Endothelial cell of umbilical vein (primary cell): ENCODE results near the gene CELA2B. TPM values are rescaled to one million over a fixed set of nuclear protein-coding genes. Genes with fewer than 3 reads are reported as not detected.

Experiments
- BruUV-seq: library from RNA; stranded (reverse); fragments of 400-500 nt; replicated peaks from 2 replicates; lab custom pipeline; 2021; lab: Mats Ljungman, UMichigan
- CTCF ChIA-PET: fragments of 300-600, 350-600 bp; sonication (Branson Sonifier 250); formaldehyde crosslinking; loops from one replicate; lab custom pipeline; 2021; ENCODE audit warnings: antibody characterized with exemption, inconsistent platforms; lab: Charles Lee
- POLR2A ChIA-PET: fragments of 300-600, 350-600 bp; sonication (Branson Sonifier 250); formaldehyde crosslinking; loops from one replicate; lab custom pipeline; 2021; ENCODE audit warnings: antibody characterized with exemption, inconsistent platforms; lab: Charles Lee
- DNase-seq: peaks from one replicate; pipeline ENCODE4 v3.0.0-alpha.2; 2011; ENCODE audit warnings: low read depth, low spot score
- FAIRE-seq: peaks from 2 replicates; lab custom pipeline; 2011; peaks lifted over from hg19 to GRCh38; lab: Jason Lieb, UNC
- H2AFZ ChIP-seq: 2 replicates; pipeline ENCODE4 v1.6.0; 2012; ENCODE audit warnings: low read depth, low read length, control low read depth, inconsistent platforms
- H3K27ac ChIP-seq: 2 replicates; pipeline ENCODE4 v1.5.1; 2011; ENCODE audit warnings: low read depth, mild to moderate bottlenecking, control low read depth, low read length, moderate library complexity; ENCODE audit not compliant: insufficient read depth
- H3K27me3 ChIP-seq, 2 experiments: 2 replicates each; pipeline versions ENCODE4 v1.6.0 to v1.6.1; 2011; ENCODE audit warnings: low read length in 2 of 2, mixed read lengths in 1 of 2; ENCODE audit not compliant: control insufficient read depth in 2 of 2, insufficient read depth in 2 of 2
- H3K36me3 ChIP-seq, 2 experiments: 2 replicates in 1 of 2; 3 replicates in 1 of 2; pipeline ENCODE4 v1.5.1; 2011; ENCODE audit warnings: low read length in 2 of 2, mild to moderate bottlenecking in 1 of 2, moderate library complexity in 1 of 2; ENCODE audit not compliant: control insufficient read depth in 2 of 2, insufficient read depth in 2 of 2; ENCODE audit errors: extremely low read depth in 1 of 2
- H3K4me1 ChIP-seq: 3 replicates; pipeline ENCODE4 v1.5.1; 2011; ENCODE audit warnings: mild to moderate bottlenecking, low read length; ENCODE audit not compliant: control insufficient read depth, insufficient read depth; ENCODE audit errors: extremely low read depth
- H3K4me2 ChIP-seq: 2 replicates; pipeline ENCODE4 v1.6.1; 2011; ENCODE audit warnings: low read length, control low read depth, mixed read lengths; ENCODE audit not compliant: insufficient read depth
- H3K4me3 ChIP-seq, 3 experiments: fragments of 200-600 bp in 1 of 3; sonication (generic), shearing (Covaris generic) in 1 of 3; replicated peaks in 1 of 3; 2 replicates each; pipeline ENCODE4 v1.5.1; 2011 to 2016; ENCODE audit warnings: control low read depth in 3 of 3, low read length in 3 of 3, mild to moderate bottlenecking in 2 of 3, inconsistent platforms in 1 of 3, low read depth in 1 of 3, moderate library complexity in 1 of 3; ENCODE audit not compliant: insufficient read depth in 1 of 3
- H3K79me2 ChIP-seq: 2 replicates; pipeline ENCODE4 v1.6.0; 2012; ENCODE audit warnings: low read length, inconsistent platforms; ENCODE audit not compliant: control insufficient read depth, insufficient read depth
- H3K9ac ChIP-seq: replicated peaks from 2 replicates; pipeline ENCODE3; 2011; ENCODE audit warnings: low read length, control low read depth; ENCODE audit not compliant: insufficient read depth; ENCODE audit errors: extremely low read depth
- H3K9me1 ChIP-seq: replicated peaks from 3 replicates; pipeline ENCODE4 v1.6.0; 2011; ENCODE audit warnings: mild to moderate bottlenecking, low read length; ENCODE audit not compliant: control insufficient read depth, insufficient read depth; ENCODE audit errors: extremely low read depth
- H3K9me3 ChIP-seq: replicated peaks from 2 replicates; pipeline ENCODE4 v1.5.1; 2012; ENCODE audit warnings: low read length, inconsistent platforms; ENCODE audit not compliant: control insufficient read depth, insufficient read depth
- H4K20me1 ChIP-seq: replicated peaks from 2 replicates; pipeline ENCODE3; 2011; ENCODE audit warnings: mild to moderate bottlenecking, low read length; ENCODE audit not compliant: control insufficient read depth, insufficient read depth; ENCODE audit errors: extremely low read depth
- EZH2 ChIP-seq: IDR thresholded peaks from 2 replicates; pipeline ENCODE4 v1.6.1; 2012; ENCODE audit warnings: borderline replicate concordance, low read depth, mild to moderate bottlenecking, moderate library complexity, low read length, inconsistent platforms; ENCODE audit not compliant: severe bottlenecking
- FOS ChIP-seq: IDR thresholded peaks from 2 replicates; pipeline ENCODE4 v1.6.1; 2011; ENCODE audit warnings: mild to moderate bottlenecking, low read length, moderate library complexity, borderline replicate concordance; ENCODE audit not compliant: insufficient read depth
- GATA2 ChIP-seq: IDR thresholded peaks from 2 replicates; pipeline ENCODE4 v1.7.0; 2011; ENCODE audit warnings: low read depth, mild to moderate bottlenecking, moderate library complexity, mixed read lengths, low read length; ENCODE audit not compliant: insufficient read length, insufficient read depth
- JUN ChIP-seq: IDR thresholded peaks from 2 replicates; pipeline ENCODE4 v1.6.1; 2011; ENCODE audit warnings: borderline replicate concordance, low read depth; ENCODE audit not compliant: insufficient read length, insufficient read depth
- MYC ChIP-seq: IDR thresholded peaks from one replicate; pipeline ENCODE4 v1.6.1; 2011; ENCODE audit warnings: mild to moderate bottlenecking, low read depth, low read length
- POLR2A ChIP-seq: IDR thresholded peaks from 2 replicates; pipeline ENCODE4 v1.6.1; 2012; ENCODE audit warnings: low read depth, mild to moderate bottlenecking, control low read depth, low read length
- POLR2AphosphoS5 ChIP-seq: IDR thresholded peaks from 2 replicates; pipeline ENCODE4 v1.6.1; 2012; ENCODE audit warnings: low read depth, mild to moderate bottlenecking, control low read depth, low read length, moderate library complexity; ENCODE audit not compliant: insufficient read depth
- dilution Hi-C: fragments of 300-500 bp; cut with MboI; formaldehyde crosslinking; loops from one replicate; pipeline ENCODE4 v1.15.0; 2019; ENCODE audit warnings: low sequenced_read_pairs; ENCODE audit not compliant: extremely low pct_ligation_motif_present
- intact Hi-C: fragments of 100-400 bp; cut with micrococcal nuclease; formaldehyde crosslinking; loops from one replicate; pipeline ENCODE4 v1.10.0; 2022
- polyA plus RNA-seq, 4 experiments: library from polyadenylated mRNA; depleted of rRNA in 3 of 4; stranded (reverse) in 3 of 4; unstranded in 1 of 4; fragments of >200 nt; gene quantifications; 2 replicates each; pipeline versions ENCODE4 v1.2.1 to v1.2.3, GENCODE V29; 2011 to 2012; ENCODE audit warnings: missing spikeins in 1 of 4
- total RNA-seq: library from RNA; stranded (reverse); gene quantifications from 2 replicates; pipeline ENCODE4 v1.2.3, GENCODE V29; 2021
- TF ChIP-seq, protein P1 (sequence below): IDR thresholded peaks from 2 replicates; pipeline ENCODE4 v1.6.1; 2011; ENCODE audit not compliant: insufficient read depth, insufficient read length
- TF ChIP-seq, protein P2 (sequence below), 2 donors: IDR thresholded peaks; 1 replicate in 1 of 2; 2 replicates in 1 of 2; pipeline ENCODE4 v1.5.1; 2011; ENCODE audit warnings: low read length in 2 of 2, mild to moderate bottlenecking in 2 of 2, moderate library complexity in 2 of 2, control low read depth in 1 of 2, inconsistent platforms in 1 of 2, low read depth in 1 of 2; ENCODE audit not compliant: insufficient read depth in 1 of 2; ENCODE audit errors: extremely low read depth in 1 of 2

The CELA2B gene
- total and polyA plus RNA-seq, 2 donors (not counting 3 experiments of a cell fraction or from before 2014, with no cell fraction given): not detected

DNA sequence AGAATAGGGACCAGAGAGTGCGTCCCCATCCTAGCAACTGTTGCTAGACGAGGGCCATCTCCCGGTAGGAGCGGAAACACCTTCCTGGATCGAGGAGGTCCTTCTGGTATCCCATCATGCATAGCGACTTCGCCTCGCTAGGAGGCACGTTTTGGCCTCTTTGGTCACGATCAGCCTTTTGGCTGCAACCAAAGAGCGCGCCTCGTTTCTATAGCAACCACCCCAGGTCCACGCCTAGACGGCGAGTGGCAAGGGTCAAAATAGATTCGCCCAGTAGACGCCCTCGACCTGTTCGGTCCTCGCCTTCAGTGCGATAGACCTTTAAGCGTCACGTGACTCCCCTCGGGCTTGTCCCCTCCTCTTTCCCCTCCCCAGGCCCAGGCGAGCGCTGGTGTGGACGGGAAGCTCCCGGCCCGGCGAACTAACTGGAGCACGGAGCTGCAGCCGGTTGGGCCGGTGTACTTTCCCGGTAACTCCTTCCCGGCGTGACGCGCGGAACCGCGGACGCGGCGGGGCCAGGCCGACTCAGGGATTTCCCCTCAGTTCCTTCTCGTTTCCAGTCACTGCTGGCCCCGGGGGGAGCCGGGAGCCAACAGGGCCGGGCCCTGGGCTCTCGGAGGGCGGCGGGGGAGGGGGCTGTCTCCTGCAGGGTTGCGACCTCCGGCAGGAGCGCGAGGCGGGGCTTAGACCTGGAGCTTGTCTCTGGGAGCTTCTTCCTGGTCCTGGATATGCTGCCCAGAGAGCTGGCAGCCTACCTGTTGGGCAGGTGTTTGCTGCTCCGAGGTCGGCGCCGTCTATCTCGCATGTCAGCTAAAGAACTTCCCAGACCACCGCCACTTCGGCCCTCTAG, 50.8 kb downstream of the CELA2B start, which contains the start of gene DNAJC16:
DNAJC16 (plus strand) TSS at position 359 of the 850 bp plus-strand sequence. CDS start 2,258 bp downstream, outside the sequence.
- intact Hi-C loops: loop anchor here (1.0 to 10.0 kb wide), 3 partner anchors 77 to 318 kb away; partner anchors contain the start of genes DDI2 and SPEN

More for the DNA sequence above, 50.8 kb downstream of the CELA2B start, which contains the start of gene DNAJC16:
- Histone ChIP-seq H3K4me3 (peak within 1 kb of the TSS; percentile 52 to 87 (median 74)), H4K20me1 (no peaks in the 10 kb centered on the region), H2AFZ (peak within 1 kb of the TSS; percentile 96), H3K27ac (peak within 1 kb of the TSS; percentile 44), H3K9me1 (no peaks in the 10 kb centered on the region), H3K79me2 (peaks cover 11% of the 10 kb centered on the region), H3K9me3 (no peaks in the 10 kb centered on the region), H3K4me1 (peaks cover 24% of the 10 kb centered on the region), H3K36me3 (no peaks in the 10 kb centered on the region), H3K4me2 (peak within 1 kb of the TSS; percentile 84), H3K9ac (peak within 1 kb of the TSS; percentile 58), H3K27me3 (no peaks in the 10 kb centered on the region)
- FAIRE-seq (peak; percentile 98), DNase-seq (peak; percentile 100)
- ChIA-PET CTCF (interaction anchor here (1.3 kb wide), 1 partner anchor 203 kb away, joined by 3 read pairs; no protein-coding TSS in a partner anchor), POLR2A (interaction anchor here (0.6 kb wide), 1 partner anchor 993 kb away, joined by 3 read pairs; no protein-coding TSS in a partner anchor)
- TF ChIP-seq EZH2 (no peak), JUN (no peak), FOS (no peak), POLR2AphosphoS5 (peak; percentile 76), GATA2 (no peak), POLR2A (peak; percentile 90), MYC (peak; percentile 58)
- TF ChIP-seq, protein P1, sequence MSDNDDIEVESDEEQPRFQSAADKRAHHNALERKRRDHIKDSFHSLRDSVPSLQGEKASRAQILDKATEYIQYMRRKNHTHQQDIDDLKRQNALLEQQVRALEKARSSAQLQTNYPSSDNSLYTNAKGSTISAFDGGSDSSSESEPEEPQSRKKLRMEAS: peak; percentile 95
- TF ChIP-seq, protein P2, sequence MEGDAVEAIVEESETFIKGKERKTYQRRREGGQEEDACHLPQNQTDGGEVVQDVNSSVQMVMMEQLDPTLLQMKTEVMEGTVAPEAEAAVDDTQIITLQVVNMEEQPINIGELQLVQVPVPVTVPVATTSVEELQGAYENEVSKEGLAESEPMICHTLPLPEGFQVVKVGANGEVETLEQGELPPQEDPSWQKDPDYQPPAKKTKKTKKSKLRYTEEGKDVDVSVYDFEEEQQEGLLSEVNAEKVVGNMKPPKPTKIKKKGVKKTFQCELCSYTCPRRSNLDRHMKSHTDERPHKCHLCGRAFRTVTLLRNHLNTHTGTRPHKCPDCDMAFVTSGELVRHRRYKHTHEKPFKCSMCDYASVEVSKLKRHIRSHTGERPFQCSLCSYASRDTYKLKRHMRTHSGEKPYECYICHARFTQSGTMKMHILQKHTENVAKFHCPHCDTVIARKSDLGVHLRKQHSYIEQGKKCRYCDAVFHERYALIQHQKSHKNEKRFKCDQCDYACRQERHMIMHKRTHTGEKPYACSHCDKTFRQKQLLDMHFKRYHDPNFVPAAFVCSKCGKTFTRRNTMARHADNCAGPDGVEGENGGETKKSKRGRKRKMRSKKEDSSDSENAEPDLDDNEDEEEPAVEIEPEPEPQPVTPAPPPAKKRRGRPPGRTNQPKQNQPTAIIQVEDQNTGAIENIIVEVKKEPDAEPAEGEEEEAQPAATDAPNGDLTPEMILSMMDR (IDR thresholded peaks at IDR 0.05; ENCODE audit: extremely low read depth in 1 of 2, insufficient read depth in 1 of 2, low read depth in 1 of 2, low read length in 2 of 2): peak in 1 of 2 donors; percentile 4
- TSS peak; percentile 47 for BruUV-seq
- dilution Hi-C loops: no loop called here
